Caco-2 (cell line): ENCODE measurements around the gene SUPV3L1. TPM values are rescaled to one million over a fixed set of nuclear protein-coding genes. Genes with fewer than 3 reads are reported as not detected.

ENCODE experiments used
- BruUV-seq: library from RNA; stranded (reverse); fragments of 400-500 nt; replicated peaks from 2 replicates; lab custom pipeline; 2021; lab: Mats Ljungman, UMichigan
- CTCF ChIA-PET: fragments of 300-600 bp; sonication (Branson Sonifier 250); formaldehyde crosslinking; loops from one replicate; lab custom pipeline; 2022; ENCODE audit warnings: antibody characterized with exemption; lab: Charles Lee
- POLR2A ChIA-PET: fragments of 300-600 bp; sonication (Branson Sonifier 250); formaldehyde crosslinking; loops from one replicate; lab custom pipeline; 2022; ENCODE audit warnings: antibody characterized with exemption; lab: Charles Lee
- DNase-seq, 2 experiments: peaks; one replicate each; pipeline versions ENCODE4 v3.0.0 to v3.0.0-alpha.2; 2020 to 2022
- H3K27me3 ChIP-seq: replicated peaks from 2 replicates; pipeline ENCODE4 v1.6.0; 2011; ENCODE audit warnings: low read length; ENCODE audit not compliant: control insufficient read depth, insufficient read depth
- H3K36me3 ChIP-seq: 2 replicates; pipeline ENCODE4 v1.5.1; 2011; ENCODE audit warnings: low read length; ENCODE audit not compliant: control insufficient read depth, insufficient read depth
- H3K4me1 ChIP-seq: fragments of 250-450 bp; sonication (Bioruptor Pico); 2 replicates; pipeline ENCODE4 v1.5.1; 2020; ENCODE audit warnings: mild to moderate bottlenecking
- H3K4me3 ChIP-seq: 2 replicates; pipeline ENCODE4 v1.5.1; 2011; ENCODE audit warnings: low read depth, mild to moderate bottlenecking, control low read depth, low read length
- H3K9me3 ChIP-seq: fragments of 250-450 bp; sonication (Bioruptor Pico); 2 replicates; pipeline ENCODE4 v1.5.1; 2020; ENCODE audit warnings: mild to moderate bottlenecking, moderate library complexity
- H3K27ac Mint-ChIP-seq: one replicate; pipeline ENCODE4 v1.8.0; 2022; ENCODE audit warnings: mixed read lengths; ENCODE audit not compliant: unreplicated experiment
- H3K27me3 Mint-ChIP-seq: one replicate; pipeline ENCODE4 v1.8.0; 2022; ENCODE audit warnings: mixed read lengths; ENCODE audit not compliant: insufficient read depth, unreplicated experiment
- H3K36me3 Mint-ChIP-seq: one replicate; pipeline ENCODE4 v1.8.0; 2022; ENCODE audit warnings: mild to moderate bottlenecking, mixed read lengths; ENCODE audit not compliant: insufficient read depth, unreplicated experiment
- H3K4me1 Mint-ChIP-seq: one replicate; pipeline ENCODE4 v1.8.0; 2022; ENCODE audit warnings: low read depth, mixed read lengths; ENCODE audit not compliant: unreplicated experiment
- H3K4me3 Mint-ChIP-seq: one replicate; pipeline ENCODE4 v1.8.0; 2022; ENCODE audit warnings: mild to moderate bottlenecking, moderate library complexity, mixed read lengths; ENCODE audit not compliant: unreplicated experiment
- H3K9me3 Mint-ChIP-seq: one replicate; pipeline ENCODE4 v1.8.0; 2022; ENCODE audit warnings: mixed read lengths; ENCODE audit not compliant: unreplicated experiment
- CTCF ChIP-seq, 2 experiments: fragments of 200-600 bp in 1 of 2; IDR thresholded peaks; 1 replicate in 1 of 2; 2 replicates in 1 of 2; pipeline versions ENCODE4 v1.5.1 to v1.8.0; 2011 to 2022; ENCODE audit warnings: antibody characterized with exemption in 1 of 2, control low read depth in 1 of 2, inconsistent platforms in 1 of 2, low read depth in 1 of 2, low read length in 1 of 2, mild to moderate bottlenecking in 1 of 2, moderate library complexity in 1 of 2; ENCODE audit not compliant: insufficient read depth in 1 of 2, severe bottlenecking in 1 of 2, unreplicated experiment in 1 of 2
- intact Hi-C: fragments of 100-400 bp; cut with micrococcal nuclease; formaldehyde crosslinking; loops from one replicate; pipeline ENCODE4 v1.10.0; 2022; ENCODE audit not compliant: unreplicated experiment
- total RNA-seq: library from RNA; stranded (reverse); gene quantifications from 2 replicates; pipeline ENCODE4 v1.2.3, GENCODE V29; 2022

Gene SUPV3L1
- total RNA-seq, 1 experiment from 2014 or later, result 77.1 TPM

DNA sequence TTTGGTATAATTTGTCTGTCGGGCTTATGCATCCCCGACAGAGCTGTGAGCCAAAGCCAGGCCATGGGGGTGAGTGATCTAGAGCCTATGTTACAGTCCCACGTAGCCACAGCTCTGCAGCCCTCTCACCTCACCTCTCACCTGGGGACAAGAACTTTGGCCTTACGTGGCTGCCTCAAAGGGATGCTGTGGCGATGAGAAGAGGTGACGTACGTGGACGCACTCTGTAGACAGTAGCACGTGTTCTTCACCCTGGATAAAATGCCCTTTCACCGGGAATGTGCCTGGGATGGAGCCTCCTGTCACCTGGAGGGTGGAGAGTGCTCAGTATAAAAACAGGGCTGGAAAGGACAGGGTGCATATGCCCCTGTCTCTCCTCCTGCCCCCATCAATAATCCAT, 45.6 kb downstream of the SUPV3L1 start:
- no peaks in the 10 kb centered on the region for H3K27me3 ChIP-seq
- Mint-ChIP-seq H3K27me3 (no peaks in the 10 kb centered on the region), H3K27ac (no peak overlapping the region), H3K4me3 (no peak overlapping the region), H3K36me3 (no peaks in the 10 kb centered on the region), H3K4me1 (peaks cover 24% of the 10 kb centered on the region), H3K9me3 (no peaks in the 10 kb centered on the region)
- peaks cover 68% of the 10 kb centered on the region for H3K4me1 ChIP-seq
- DNase-seq, result no peak
- BruUV-seq, result no TSS peak
- H3K36me3 ChIP-seq, result peaks cover 1% of the 10 kb centered on the region; the same call in 1 of the 2 replicates
- H3K4me3 ChIP-seq, result no peak overlapping the region
- intact Hi-C loops, result no loop called here
- ChIA-PET POLR2A (no interaction called here), CTCF (interaction anchor here (1.4 kb wide), 1 partner anchor 183 kb away, joined by 4 read pairs; no protein-coding TSS in a partner anchor)
- TF ChIP-seq CTCF (IDR thresholded peaks at IDR 0.05; ENCODE audit: insufficient read depth in 1 of 2, low read depth in 1 of 2, low read length in 1 of 2, severe bottlenecking in 1 of 2, unreplicated experiment in 1 of 2), result no peak
- H3K9me3 ChIP-seq, result no peaks in the 10 kb centered on the region

- H3K4me3 Mint-ChIP-seq, result no peak overlapping the region
- POLR2A ChIA-PET, result no interaction called here
- no peaks in the 10 kb centered on the region for H3K36me3 Mint-ChIP-seq
- Histone ChIP-seq H3K4me1 (peaks cover 63% of the 10 kb centered on the region), H3K9me3 (no peaks in the 10 kb centered on the region), H3K4me3 (no peak overlapping the region), H3K36me3 (peaks cover 1% of the 10 kb centered on the region; the same call in 1 of the 2 replicates), H3K27me3 (no peaks in the 10 kb centered on the region)
- TF ChIP-seq CTCF (IDR thresholded peaks at IDR 0.05; ENCODE audit: insufficient read depth in 1 of 2, low read depth in 1 of 2, low read length in 1 of 2, severe bottlenecking in 1 of 2, unreplicated experiment in 1 of 2), result no peak
- no TSS peak for BruUV-seq
- H3K27ac Mint-ChIP-seq, result no peak overlapping the region
- CTCF ChIA-PET, result interaction anchor here (0.5 to 1.4 kb wide), 2 partner anchors 131 to 182 kb away, joined by 4 read pairs; no protein-coding TSS in a partner anchor
- peaks cover 18% of the 10 kb centered on the region for H3K4me1 Mint-ChIP-seq
- DNase-seq, result no peak
- H3K9me3 Mint-ChIP-seq, result no peaks in the 10 kb centered on the region
- intact Hi-C loops, result no loop called here
- H3K27me3 Mint-ChIP-seq, result no peaks in the 10 kb centered on the region
Observed at GRCh38 chr10:69226919-69227450, 47.0 kb downstream of the SUPV3L1 start.

- TF ChIP-seq CTCF (IDR thresholded peaks at IDR 0.05; ENCODE audit: insufficient read depth in 1 of 2, low read depth in 1 of 2, low read length in 1 of 2, severe bottlenecking in 1 of 2, unreplicated experiment in 1 of 2), result no peak
- Mint-ChIP-seq H3K27me3 (no peaks in the 10 kb centered on the region), H3K27ac (no peak overlapping the region), H3K9me3 (no peaks in the 10 kb centered on the region), H3K36me3 (no peaks in the 10 kb centered on the region), H3K4me1 (peaks cover 21% of the 10 kb centered on the region), H3K4me3 (no peak overlapping the region)
- Histone ChIP-seq H3K4me3 (no peak overlapping the region), H3K9me3 (no peaks in the 10 kb centered on the region), H3K27me3 (no peaks in the 10 kb centered on the region), H3K36me3 (peaks cover 1% of the 10 kb centered on the region; the same call in 1 of the 2 replicates), H3K4me1 (peaks cover 62% of the 10 kb centered on the region)
- DNase-seq, result no peak
- ChIA-PET CTCF (no interaction called here), POLR2A (interaction anchor here (0.6 kb wide), 1 partner anchor 896 kb away, joined by 3 read pairs; the partner anchor contains the start of gene HNRNPH3)
- BruUV-seq, result no TSS peak
- intact Hi-C loops, result no loop called here
Observed at GRCh38 chr10:69228151-69228550, 48.1 kb downstream of the SUPV3L1 start.
